Lower leg skin (tissue), 3 donors: ENCODE results near the gene CRYL1.

Source experiments
- POLR2A ChIP-seq, 2 donors: fragments of 450-650 bp; IDR thresholded peaks; one replicate each; pipeline ENCODE4 v1.6.1; 2016 to 2017; ENCODE audit warnings: antibody characterized with exemption in 2 of 2, mild to moderate bottlenecking in 1 of 2, moderate library complexity in 1 of 2
- TF ChIP-seq, protein P1 (sequence below), 3 donors: fragments of 450-650 bp; IDR thresholded peaks; one replicate each; pipeline ENCODE4 v1.5.1; 2016; ENCODE audit warnings: antibody characterized with exemption in 3 of 3, mild to moderate bottlenecking in 3 of 3, moderate library complexity in 2 of 3

DNA sequence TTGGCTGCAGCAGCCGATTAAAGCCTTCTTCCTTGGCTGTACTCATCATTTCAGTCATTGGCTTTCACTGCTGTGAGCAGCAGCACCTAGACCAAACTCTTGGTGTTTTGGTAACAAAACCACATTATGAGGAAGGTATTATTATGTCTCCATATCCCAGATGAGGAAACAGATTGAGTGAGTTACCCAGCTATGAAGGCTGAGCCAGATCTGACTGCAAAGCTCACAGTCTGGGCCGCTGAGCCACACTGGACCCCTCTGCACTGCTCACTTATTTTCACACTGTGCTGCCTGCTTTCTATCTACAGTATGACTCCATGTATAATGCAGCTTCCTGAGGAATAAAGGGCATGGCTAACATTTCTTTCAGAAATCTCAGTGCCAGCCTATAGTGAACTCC lies 24.5 kb downstream of the CRYL1 start:
- TF ChIP-seq, protein P1, sequence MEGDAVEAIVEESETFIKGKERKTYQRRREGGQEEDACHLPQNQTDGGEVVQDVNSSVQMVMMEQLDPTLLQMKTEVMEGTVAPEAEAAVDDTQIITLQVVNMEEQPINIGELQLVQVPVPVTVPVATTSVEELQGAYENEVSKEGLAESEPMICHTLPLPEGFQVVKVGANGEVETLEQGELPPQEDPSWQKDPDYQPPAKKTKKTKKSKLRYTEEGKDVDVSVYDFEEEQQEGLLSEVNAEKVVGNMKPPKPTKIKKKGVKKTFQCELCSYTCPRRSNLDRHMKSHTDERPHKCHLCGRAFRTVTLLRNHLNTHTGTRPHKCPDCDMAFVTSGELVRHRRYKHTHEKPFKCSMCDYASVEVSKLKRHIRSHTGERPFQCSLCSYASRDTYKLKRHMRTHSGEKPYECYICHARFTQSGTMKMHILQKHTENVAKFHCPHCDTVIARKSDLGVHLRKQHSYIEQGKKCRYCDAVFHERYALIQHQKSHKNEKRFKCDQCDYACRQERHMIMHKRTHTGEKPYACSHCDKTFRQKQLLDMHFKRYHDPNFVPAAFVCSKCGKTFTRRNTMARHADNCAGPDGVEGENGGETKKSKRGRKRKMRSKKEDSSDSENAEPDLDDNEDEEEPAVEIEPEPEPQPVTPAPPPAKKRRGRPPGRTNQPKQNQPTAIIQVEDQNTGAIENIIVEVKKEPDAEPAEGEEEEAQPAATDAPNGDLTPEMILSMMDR (IDR thresholded peaks at IDR 0.05) = no peak
- TF ChIP-seq POLR2A (IDR thresholded peaks at IDR 0.05) = no peak
